Fibroblast of upper back skin (primary cell): ENCODE data around the gene NOS3.

Experiments used
- DNase-seq: peaks from one replicate; pipeline ENCODE4 v3.0.0-alpha.2; 2013

Gene NOS3

GRCh38 chr7:150965273-150965830 is 25.5 kb upstream of the NOS3 start:
- DNase-seq, result no peak

GRCh38 chr7:150966002-150966401 is 24.8 kb upstream of the NOS3 start:
- no peak for DNase-seq

GRCh38 chr7:150967349-150967748 is 23.5 kb upstream of the NOS3 start:
- DNase-seq, result no peak

- DNase-seq, result no peak
Observed at GRCh38 chr7:150968056-150968733, 22.6 kb upstream of the NOS3 start.

- DNase-seq, result no peak
Observed at GRCh38 chr7:150968734-150969372, 22.0 kb upstream of the NOS3 start.

- no peak for DNase-seq
Observed at GRCh38 chr7:150969475-150969874, 21.3 kb upstream of the NOS3 start.

GRCh38 chr7:150970424-150970823 is 20.4 kb upstream of the NOS3 start:
- no peak for DNase-seq

- DNase-seq, result no peak
Observed at GRCh38 chr7:150971242-150972022, 19.4 kb upstream of the NOS3 start.

- DNase-seq, result no peak
Observed at GRCh38 chr7:150972023-150972468, 18.8 kb upstream of the NOS3 start.

- no peak for DNase-seq
Observed at GRCh38 chr7:150972741-150973140, 18.1 kb upstream of the NOS3 start.

GRCh38 chr7:150973571-150974451 is 17.0 kb upstream of the NOS3 start:
- no peak for DNase-seq

- no peak for DNase-seq
Observed at GRCh38 chr7:150974468-150975391, 16.1 kb upstream of the NOS3 start.

- DNase-seq, result no peak
Observed at GRCh38 chr7:150975536-150976319, 15.1 kb upstream of the NOS3 start.

GRCh38 chr7:150976529-150977381 is 14.1 kb upstream of the NOS3 start:
- DNase-seq, result no peak

GRCh38 chr7:150977382-150978125 is 13.3 kb upstream of the NOS3 start:
- DNase-seq, result no peak

- no peak for DNase-seq
Observed at GRCh38 chr7:150978126-150978789, 12.6 kb upstream of the NOS3 start, which contains the start of gene KCNH2. Gene KCNH2, minus strand, starts transcription at chr7:150978321. Its CDS starts 408 bp downstream, at chr7:150977913.

GRCh38 chr7:150979713-150980390 is 11.0 kb upstream of the NOS3 start:
- DNase-seq, result no peak
